Right lobe of liver (tissue), 4 donors: ENCODE measurements around the gene CDA.

Experiments used
- POLR2A ChIP-seq: fragments of 450-650 bp; IDR thresholded peaks from one replicate; pipeline ENCODE4 v1.6.1; 2017; ENCODE audit warnings: antibody characterized with exemption, mild to moderate bottlenecking
- TF ChIP-seq, protein P1 (sequence below), 4 donors: fragments of 200-600 bp in 3 of 4; fragments of 450-650 bp in 1 of 4; IDR thresholded peaks; one replicate each; pipeline versions ENCODE4 v1.5.1 to v1.8.0; 2016 to 2022; ENCODE audit warnings: antibody characterized with exemption in 4 of 4, mild to moderate bottlenecking in 2 of 4
- donor health status: DM: no; HTN: no; CAD: no.
- donor health status: DM: no; HTN: no; CAD: no.
- donor health status: DM: no; HTN: yes; CAD: no.

DNA sequence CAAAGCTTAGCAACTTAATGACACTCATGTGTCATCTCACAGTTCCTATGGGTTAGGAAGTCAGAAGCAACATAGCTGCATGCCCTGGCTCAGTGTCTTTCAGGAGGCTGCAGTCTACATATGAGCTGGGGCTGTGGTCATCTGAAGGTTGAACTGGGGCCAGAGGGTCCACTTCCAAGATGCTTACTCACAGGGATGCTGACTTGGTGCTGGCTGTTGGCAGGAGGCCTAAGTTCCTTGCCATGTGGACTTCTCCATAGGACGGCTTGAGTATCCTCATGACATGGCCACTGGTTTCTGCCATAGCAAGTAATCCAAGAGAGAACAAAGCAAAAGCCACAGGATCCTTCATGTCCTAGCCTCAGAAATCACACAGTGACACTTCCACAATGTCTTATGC is 48.6 kb upstream of the CDA start:
- TF ChIP-seq, protein P1, sequence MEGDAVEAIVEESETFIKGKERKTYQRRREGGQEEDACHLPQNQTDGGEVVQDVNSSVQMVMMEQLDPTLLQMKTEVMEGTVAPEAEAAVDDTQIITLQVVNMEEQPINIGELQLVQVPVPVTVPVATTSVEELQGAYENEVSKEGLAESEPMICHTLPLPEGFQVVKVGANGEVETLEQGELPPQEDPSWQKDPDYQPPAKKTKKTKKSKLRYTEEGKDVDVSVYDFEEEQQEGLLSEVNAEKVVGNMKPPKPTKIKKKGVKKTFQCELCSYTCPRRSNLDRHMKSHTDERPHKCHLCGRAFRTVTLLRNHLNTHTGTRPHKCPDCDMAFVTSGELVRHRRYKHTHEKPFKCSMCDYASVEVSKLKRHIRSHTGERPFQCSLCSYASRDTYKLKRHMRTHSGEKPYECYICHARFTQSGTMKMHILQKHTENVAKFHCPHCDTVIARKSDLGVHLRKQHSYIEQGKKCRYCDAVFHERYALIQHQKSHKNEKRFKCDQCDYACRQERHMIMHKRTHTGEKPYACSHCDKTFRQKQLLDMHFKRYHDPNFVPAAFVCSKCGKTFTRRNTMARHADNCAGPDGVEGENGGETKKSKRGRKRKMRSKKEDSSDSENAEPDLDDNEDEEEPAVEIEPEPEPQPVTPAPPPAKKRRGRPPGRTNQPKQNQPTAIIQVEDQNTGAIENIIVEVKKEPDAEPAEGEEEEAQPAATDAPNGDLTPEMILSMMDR (IDR thresholded peaks at IDR 0.05) = no peak
- TF ChIP-seq POLR2A = no peak
